SK-N-SH treated with all-trans-retinoic acid at 6 μM for 48 hours (cell line): ENCODE results near the gene TAF1A.
"Not testable (repeated sequence)": the region's sequence is repeated elsewhere in the genome, so short reads cannot be mapped to it uniquely, and the experiment has no call there.

Experiments used
- ARNTL ChIP-seq: fragments of 450-650 bp; formaldehyde crosslinking; IDR thresholded peaks from 2 replicates; pipeline ENCODE4 v1.5.0; 2020; ENCODE audit warnings: low read depth, mild to moderate bottlenecking, moderate library complexity, borderline replicate concordance
- BACH2 ChIP-seq: fragments of 250-450 bp; sonication (Bioruptor Pico); IDR thresholded peaks from 2 replicates; pipeline ENCODE4 v1.9.0; 2021; ENCODE audit warnings: mild to moderate bottlenecking, borderline replicate concordance
- CREB5 ChIP-seq: fragments of 250-450 bp; sonication (Bioruptor Pico); IDR thresholded peaks from 2 replicates; pipeline ENCODE4 v1.5.1; 2020; ENCODE audit warnings: low read depth, mild to moderate bottlenecking, moderate library complexity
- CSDC2 ChIP-seq: fragments of 250-450 bp; sonication (Bioruptor Pico); IDR thresholded peaks from 2 replicates; pipeline ENCODE4 v1.5.0; 2020; ENCODE audit warnings: mild to moderate bottlenecking, moderate library complexity
- GLIS3 ChIP-seq: fragments of 250-450 bp; sonication (Bioruptor Pico); IDR thresholded peaks from 2 replicates; pipeline ENCODE4 v1.5.0; 2020; ENCODE audit warnings: mild to moderate bottlenecking, moderate library complexity
- PPARA ChIP-seq: fragments of 250-450 bp; sonication (Bioruptor Pico); IDR thresholded peaks from 2 replicates; pipeline ENCODE4 v1.5.0; 2020; ENCODE audit warnings: mild to moderate bottlenecking, borderline replicate concordance
- RARB ChIP-seq: fragments of 250-450 bp; sonication (Bioruptor Pico); IDR thresholded peaks from 2 replicates; pipeline ENCODE4 v1.8.0; 2021; ENCODE audit warnings: mild to moderate bottlenecking, moderate library complexity
- TOX ChIP-seq: fragments of 250-450 bp; sonication (Bioruptor Pico); IDR thresholded peaks from 2 replicates; pipeline ENCODE4 v1.8.0; 2021; ENCODE audit warnings: mild to moderate bottlenecking, moderate library complexity, borderline replicate concordance
- ZFP30 ChIP-seq: fragments of 450-650 bp; formaldehyde crosslinking; IDR thresholded peaks from 2 replicates; pipeline ENCODE4 v1.5.0; 2022; ENCODE audit warnings: mild to moderate bottlenecking, moderate library complexity
- ZNF565 ChIP-seq: fragments of 450-650 bp; formaldehyde crosslinking; conservative IDR thresholded peaks from 2 replicates; pipeline ENCODE4 v1.5.0; 2020; ENCODE audit warnings: low read depth, mild to moderate bottlenecking, moderate library complexity
- ZNF70 ChIP-seq: fragments of 450-650 bp; formaldehyde crosslinking; IDR thresholded peaks from 2 replicates; pipeline ENCODE4 v1.5.0; 2020; ENCODE audit warnings: mild to moderate bottlenecking, moderate library complexity
- ZNF8 ChIP-seq: fragments of 450-650 bp; formaldehyde crosslinking; IDR thresholded peaks from 2 replicates; pipeline ENCODE4 v1.5.0; 2020; ENCODE audit warnings: mild to moderate bottlenecking, moderate library complexity
- TF ChIP-seq, protein P1 (sequence below): fragments of 250-450 bp; sonication (Bioruptor Pico); IDR thresholded peaks from 2 replicates; pipeline ENCODE4 v1.8.0; 2020; ENCODE audit warnings: mild to moderate bottlenecking, moderate library complexity, borderline replicate concordance

DNA sequence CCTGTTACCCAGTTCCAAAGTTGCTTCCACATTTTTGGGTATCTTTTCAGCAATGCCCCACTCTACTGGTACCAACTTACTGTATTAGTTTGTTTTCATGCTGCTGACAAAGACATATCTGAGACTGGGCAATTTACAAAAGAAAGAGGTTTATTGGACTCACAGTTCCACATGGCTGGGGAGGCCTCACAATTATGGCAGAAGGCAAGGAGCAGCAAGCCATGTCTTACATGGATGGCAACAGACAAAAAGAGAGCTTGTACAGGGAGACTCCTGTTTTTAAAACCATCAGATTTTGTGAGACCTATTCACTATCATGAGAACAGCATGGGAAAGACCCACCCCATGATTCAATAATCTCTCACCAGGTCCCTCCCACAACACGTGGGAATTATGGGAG, 19.4 kb upstream of the TAF1A start:
- TF ChIP-seq ZNF70 (CRISPR knock-in tag); RARB (CRISPR knock-in tag); ZNF8; CSDC2 (CRISPR knock-in tag); GLIS3; ZNF565 (CRISPR knock-in tag); CREB5 (CRISPR knock-in tag); ARNTL (CRISPR knock-in tag); BACH2 (CRISPR knock-in tag); TOX (CRISPR knock-in tag); PPARA (CRISPR knock-in tag); ZFP30: not testable (repeated sequence)
- TF ChIP-seq, protein P1, sequence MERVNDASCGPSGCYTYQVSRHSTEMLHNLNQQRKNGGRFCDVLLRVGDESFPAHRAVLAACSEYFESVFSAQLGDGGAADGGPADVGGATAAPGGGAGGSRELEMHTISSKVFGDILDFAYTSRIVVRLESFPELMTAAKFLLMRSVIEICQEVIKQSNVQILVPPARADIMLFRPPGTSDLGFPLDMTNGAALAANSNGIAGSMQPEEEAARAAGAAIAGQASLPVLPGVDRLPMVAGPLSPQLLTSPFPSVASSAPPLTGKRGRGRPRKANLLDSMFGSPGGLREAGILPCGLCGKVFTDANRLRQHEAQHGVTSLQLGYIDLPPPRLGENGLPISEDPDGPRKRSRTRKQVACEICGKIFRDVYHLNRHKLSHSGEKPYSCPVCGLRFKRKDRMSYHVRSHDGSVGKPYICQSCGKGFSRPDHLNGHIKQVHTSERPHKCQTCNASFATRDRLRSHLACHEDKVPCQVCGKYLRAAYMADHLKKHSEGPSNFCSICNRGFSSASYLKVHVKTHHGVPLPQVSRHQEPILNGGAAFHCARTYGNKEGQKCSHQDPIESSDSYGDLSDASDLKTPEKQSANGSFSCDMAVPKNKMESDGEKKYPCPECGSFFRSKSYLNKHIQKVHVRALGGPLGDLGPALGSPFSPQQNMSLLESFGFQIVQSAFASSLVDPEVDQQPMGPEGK (CRISPR knock-in tag) = not testable (repeated sequence)
